Sigmoid colon (tissue), 4 donors: ENCODE results near the gene CDX1.

Experiments
- POLR2A ChIP-seq, 2 donors: fragments of 450-650 bp; IDR thresholded peaks; one replicate each; pipeline ENCODE4 v1.6.1; 2016; ENCODE audit warnings: antibody characterized with exemption in 2 of 2, mild to moderate bottlenecking in 2 of 2, moderate library complexity in 2 of 2
- POLR2AphosphoS5 ChIP-seq, 4 donors: sonication (generic); formaldehyde crosslinking; IDR thresholded peaks; one replicate each; pipeline ENCODE4 v1.6.1; 2017; ENCODE audit warnings: antibody characterized with exemption in 4 of 4
- TF ChIP-seq, protein P1 (sequence below), 4 experiments: fragments of 450-650 bp in 3 of 4; fragments of 200-600 bp in 1 of 4; IDR thresholded peaks; one replicate each; pipeline ENCODE4 v1.5.1; 2016 to 2019; ENCODE audit warnings: antibody characterized with exemption in 4 of 4, mild to moderate bottlenecking in 3 of 4, moderate library complexity in 2 of 4

DNA sequence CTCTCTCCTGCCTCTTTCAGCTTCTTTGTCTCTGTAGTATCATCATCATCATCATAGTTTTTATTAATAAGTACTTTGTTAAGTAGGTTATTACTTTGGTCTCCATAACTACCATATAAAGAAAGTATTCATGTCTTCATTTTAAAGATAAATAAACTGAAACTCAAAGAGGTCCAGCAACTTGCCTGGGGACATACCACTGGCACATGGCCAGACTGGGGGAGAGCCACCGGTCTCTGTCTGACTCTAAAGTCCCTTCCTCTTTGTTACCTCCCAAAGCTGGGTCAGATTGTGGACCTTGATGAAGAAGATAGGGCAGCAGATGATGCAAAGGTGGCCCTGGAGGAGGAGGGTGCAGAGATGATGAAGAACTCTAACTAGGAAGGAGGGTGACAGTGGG lies 8.5 kb downstream of the CDX1 start:
- TF ChIP-seq POLR2A (IDR thresholded peaks at IDR 0.05) (no peak), POLR2AphosphoS5 (IDR thresholded peaks at IDR 0.05) (no peak)
- TF ChIP-seq, protein P1, sequence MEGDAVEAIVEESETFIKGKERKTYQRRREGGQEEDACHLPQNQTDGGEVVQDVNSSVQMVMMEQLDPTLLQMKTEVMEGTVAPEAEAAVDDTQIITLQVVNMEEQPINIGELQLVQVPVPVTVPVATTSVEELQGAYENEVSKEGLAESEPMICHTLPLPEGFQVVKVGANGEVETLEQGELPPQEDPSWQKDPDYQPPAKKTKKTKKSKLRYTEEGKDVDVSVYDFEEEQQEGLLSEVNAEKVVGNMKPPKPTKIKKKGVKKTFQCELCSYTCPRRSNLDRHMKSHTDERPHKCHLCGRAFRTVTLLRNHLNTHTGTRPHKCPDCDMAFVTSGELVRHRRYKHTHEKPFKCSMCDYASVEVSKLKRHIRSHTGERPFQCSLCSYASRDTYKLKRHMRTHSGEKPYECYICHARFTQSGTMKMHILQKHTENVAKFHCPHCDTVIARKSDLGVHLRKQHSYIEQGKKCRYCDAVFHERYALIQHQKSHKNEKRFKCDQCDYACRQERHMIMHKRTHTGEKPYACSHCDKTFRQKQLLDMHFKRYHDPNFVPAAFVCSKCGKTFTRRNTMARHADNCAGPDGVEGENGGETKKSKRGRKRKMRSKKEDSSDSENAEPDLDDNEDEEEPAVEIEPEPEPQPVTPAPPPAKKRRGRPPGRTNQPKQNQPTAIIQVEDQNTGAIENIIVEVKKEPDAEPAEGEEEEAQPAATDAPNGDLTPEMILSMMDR (IDR thresholded peaks at IDR 0.05), result no peak
